Karpas-422 (cell line): Measurements from ENCODE around the gene COX11. TPM values are rescaled to one million over a fixed set of nuclear protein-coding genes. Genes with fewer than 3 reads are reported as not detected.

Source experiments
- DNase-seq: peaks from one replicate; pipeline ENCODE4 v3.0.0-alpha.2; 2015
- H2AFZ ChIP-seq: fragments of 200-600 bp; sonication (generic); 2 replicates; pipeline ENCODE4 v1.6.1; 2014; ENCODE audit warnings: antibody characterized with exemption, low read length, mixed read lengths
- H3K27ac ChIP-seq: fragments of 200-600 bp; sonication (generic); 2 replicates; pipeline ENCODE4 v1.5.1; 2014; ENCODE audit warnings: mild to moderate bottlenecking, low read length, moderate library complexity
- H3K27me3 ChIP-seq: fragments of 200-600 bp; sonication (generic); 2 replicates; pipeline ENCODE4 v1.6.1; 2014; ENCODE audit warnings: low read length, mixed read lengths
- H3K36me3 ChIP-seq: fragments of 200-600 bp; sonication (generic); 2 replicates; pipeline ENCODE4 v1.6.1; 2014; ENCODE audit warnings: low read length, mixed read lengths; ENCODE audit not compliant: insufficient read depth
- H3K4me1 ChIP-seq: fragments of 200-600 bp; sonication (generic); 2 replicates; pipeline ENCODE4 v1.6.1; 2014; ENCODE audit warnings: mild to moderate bottlenecking, low read length, mixed read lengths
- H3K4me2 ChIP-seq: fragments of 200-600 bp; sonication (generic); 2 replicates; pipeline ENCODE4 v1.6.1; 2014; ENCODE audit warnings: low read length, low read depth, mild to moderate bottlenecking; ENCODE audit not compliant: poor library complexity, severe bottlenecking
- H3K4me3 ChIP-seq: fragments of 200-600 bp; sonication (generic); 2 replicates; pipeline ENCODE4 v1.5.1; 2014; ENCODE audit warnings: mild to moderate bottlenecking, antibody characterized with exemption, low read length, mixed read lengths
- H3K79me2 ChIP-seq: fragments of 200-600 bp; sonication (generic); 2 replicates; pipeline ENCODE4 v1.6.1; 2014; ENCODE audit warnings: mild to moderate bottlenecking, low read length, mixed read lengths
- H3K9ac ChIP-seq: fragments of 200-600 bp; sonication (generic); 2 replicates; pipeline ENCODE4 v1.6.0; 2014; ENCODE audit warnings: low read length
- H3K9me2 ChIP-seq: fragments of 200-600 bp; sonication (generic), shearing (Covaris generic); replicated peaks from 2 replicates; pipeline ENCODE4 v1.6.0; 2014; ENCODE audit warnings: mild to moderate bottlenecking, low read length, moderate library complexity; ENCODE audit not compliant: insufficient read depth
- H3K9me3 ChIP-seq: fragments of 300-700, 200-600 bp; sonication (generic); 2 replicates; pipeline ENCODE4 v1.6.1; 2014; ENCODE audit warnings: low read length, mixed read lengths
- H4K20me1 ChIP-seq: fragments of 200-600 bp; sonication (generic); 2 replicates; pipeline ENCODE4 v1.6.1; 2014; ENCODE audit warnings: mild to moderate bottlenecking, antibody characterized with exemption, low read length, low read depth; ENCODE audit not compliant: insufficient read depth
- total RNA-seq: library from RNA; depleted of rRNA; stranded (reverse); fragments of >200 nt; shearing (Covaris generic); gene quantifications from 2 replicates; pipeline ENCODE4 v1.2.3, GENCODE V29; 2014; ENCODE audit warnings: low replicate concordance

Gene COX11
- total RNA-seq, 1 experiment from 2014 or later: 67.1 TPM

DNA sequence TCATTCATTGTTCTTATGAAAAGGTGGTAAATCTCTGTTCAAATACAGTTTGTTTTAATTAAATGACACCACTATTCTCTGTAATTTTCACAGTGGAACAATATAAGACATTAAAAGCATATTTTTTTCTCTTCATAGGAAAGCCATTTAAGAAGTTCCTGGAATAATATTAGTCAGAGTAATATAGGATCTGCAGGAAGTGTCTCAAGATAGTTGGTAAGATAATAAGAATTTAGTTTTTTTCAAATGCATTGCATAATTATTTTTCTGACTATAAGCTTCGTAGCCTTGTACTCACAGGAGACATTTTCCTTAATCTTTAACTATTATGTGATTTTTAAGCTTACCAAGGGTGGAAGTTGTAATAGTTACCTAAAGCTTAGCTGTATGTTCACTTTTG lies 17.0 kb upstream of the COX11 start:
- no peak for DNase-seq
- no peak overlapping the region for H2AFZ ChIP-seq
- H3K27ac ChIP-seq: no peak overlapping the region
- H4K20me1 ChIP-seq: no peaks in the 10 kb centered on the region
- no peaks in the 10 kb centered on the region for H3K9me2 ChIP-seq
- H3K9me3 ChIP-seq: peaks cover 3% of the 10 kb centered on the region; the same call in 1 of the 2 replicates
- H3K4me1 ChIP-seq: no peaks in the 10 kb centered on the region
- no peaks in the 10 kb centered on the region for H3K79me2 ChIP-seq
- H3K4me3 ChIP-seq: no peak overlapping the region
- H3K27me3 ChIP-seq: no peaks in the 10 kb centered on the region
- no peak overlapping the region for H3K4me2 ChIP-seq
- no peak overlapping the region for H3K9ac ChIP-seq
- H3K36me3 ChIP-seq: no peaks in the 10 kb centered on the region; the same call in 1 of the 2 replicates

DNA sequence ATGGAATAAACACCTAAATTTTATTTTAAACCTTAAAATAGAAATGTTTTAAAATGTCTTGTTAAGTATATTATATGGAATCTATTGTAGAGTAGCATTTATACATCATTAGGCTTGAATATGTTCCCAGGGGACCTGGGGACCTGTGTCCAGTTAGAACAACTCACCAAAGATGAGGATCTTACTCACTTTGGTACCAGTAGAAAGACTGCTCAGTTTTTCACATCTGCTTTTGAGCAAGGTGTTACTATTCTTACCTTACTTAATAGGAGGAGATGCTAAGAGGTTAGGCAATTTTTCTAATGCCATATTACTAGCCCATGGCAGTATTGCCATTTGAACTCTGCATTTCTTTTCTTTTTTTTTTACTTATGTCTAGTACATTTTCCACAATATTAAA lies 14.8 kb upstream of the COX11 start:
- H3K4me2 ChIP-seq: no peak overlapping the region
- H3K79me2 ChIP-seq: no peaks in the 10 kb centered on the region
- H3K9me3 ChIP-seq: peaks cover 9% of the 10 kb centered on the region
- H3K9me2 ChIP-seq: no peaks in the 10 kb centered on the region
- H3K36me3 ChIP-seq: no peaks in the 10 kb centered on the region; the same call in 1 of the 2 replicates
- H3K9ac ChIP-seq: no peak overlapping the region
- H4K20me1 ChIP-seq: no peaks in the 10 kb centered on the region
- H3K27me3 ChIP-seq: no peaks in the 10 kb centered on the region
- no peak for DNase-seq
- H3K4me3 ChIP-seq: no peak overlapping the region
- H2AFZ ChIP-seq: no peak overlapping the region
- H3K27ac ChIP-seq: no peak overlapping the region
- H3K4me1 ChIP-seq: no peaks in the 10 kb centered on the region

- H3K4me2 ChIP-seq: no peak overlapping the region
- H3K79me2 ChIP-seq: no peaks in the 10 kb centered on the region
- H3K36me3 ChIP-seq: no peaks in the 10 kb centered on the region; the same call in 1 of the 2 replicates
- H3K9ac ChIP-seq: no peak overlapping the region
- DNase-seq: no peak
- no peak overlapping the region for H3K4me3 ChIP-seq
- H3K27me3 ChIP-seq: no peaks in the 10 kb centered on the region
- H3K27ac ChIP-seq: no peak overlapping the region
- no peaks in the 10 kb centered on the region for H3K9me2 ChIP-seq
- peaks cover 9% of the 10 kb centered on the region for H3K9me3 ChIP-seq
- H4K20me1 ChIP-seq: no peaks in the 10 kb centered on the region
- H3K4me1 ChIP-seq: no peaks in the 10 kb centered on the region
- no peak overlapping the region for H2AFZ ChIP-seq
Observed at GRCh38 chr17:54982399-54982798, 13.9 kb upstream of the COX11 start.

DNA sequence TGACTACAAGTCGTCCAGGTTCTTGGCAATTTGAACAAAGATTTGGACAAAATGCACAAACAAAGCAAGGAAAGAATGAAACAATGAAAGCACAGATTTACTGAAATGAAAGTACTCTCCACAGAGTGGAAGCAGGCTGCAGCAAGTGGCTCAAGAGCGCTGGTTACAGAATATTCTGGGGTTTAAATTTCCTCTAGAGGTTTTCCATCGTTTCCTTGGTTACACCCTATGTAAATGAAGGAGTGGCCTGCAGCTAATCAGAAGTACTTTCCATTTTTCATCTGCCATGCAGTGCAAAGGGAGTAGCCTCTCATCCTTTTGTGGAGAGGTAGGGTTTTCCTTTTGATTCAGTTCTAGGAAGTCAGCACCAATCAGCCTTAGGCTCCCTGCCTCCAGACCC lies 11.9 kb upstream of the COX11 start:
- H3K9ac ChIP-seq: no peak overlapping the region
- H3K9me3 ChIP-seq: peaks cover 9% of the 10 kb centered on the region
- no peak overlapping the region for H2AFZ ChIP-seq
- H3K79me2 ChIP-seq: no peaks in the 10 kb centered on the region
- H3K4me2 ChIP-seq: no peak overlapping the region
- H3K27ac ChIP-seq: no peak overlapping the region
- DNase-seq: no peak
- no peaks in the 10 kb centered on the region for H4K20me1 ChIP-seq
- H3K27me3 ChIP-seq: no peaks in the 10 kb centered on the region
- no peaks in the 10 kb centered on the region; the same call in 1 of the 2 replicates for H3K36me3 ChIP-seq
- peaks cover 3% of the 10 kb centered on the region for H3K4me1 ChIP-seq
- H3K4me3 ChIP-seq: no peak overlapping the region
- no peaks in the 10 kb centered on the region for H3K9me2 ChIP-seq

DNA sequence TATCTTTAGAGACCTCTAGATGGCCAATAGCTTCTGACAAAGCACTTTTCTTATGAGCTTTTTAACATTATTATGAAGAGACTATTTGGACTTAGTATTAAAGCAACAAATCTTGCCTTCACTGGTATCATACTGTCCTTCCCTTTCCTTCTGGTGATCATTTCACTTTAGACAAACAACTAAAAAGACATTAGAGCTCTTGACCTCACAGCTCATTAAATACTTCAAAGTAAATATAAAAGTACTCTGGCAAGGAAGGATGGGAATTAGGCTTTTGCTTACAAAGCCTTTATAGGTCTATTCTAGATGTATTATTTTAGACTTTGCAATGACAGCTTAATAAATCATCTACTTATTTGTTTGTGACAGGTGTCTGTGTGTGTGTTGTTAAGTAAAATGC lies 11.2 kb upstream of the COX11 start:
- no peak for DNase-seq

DNA sequence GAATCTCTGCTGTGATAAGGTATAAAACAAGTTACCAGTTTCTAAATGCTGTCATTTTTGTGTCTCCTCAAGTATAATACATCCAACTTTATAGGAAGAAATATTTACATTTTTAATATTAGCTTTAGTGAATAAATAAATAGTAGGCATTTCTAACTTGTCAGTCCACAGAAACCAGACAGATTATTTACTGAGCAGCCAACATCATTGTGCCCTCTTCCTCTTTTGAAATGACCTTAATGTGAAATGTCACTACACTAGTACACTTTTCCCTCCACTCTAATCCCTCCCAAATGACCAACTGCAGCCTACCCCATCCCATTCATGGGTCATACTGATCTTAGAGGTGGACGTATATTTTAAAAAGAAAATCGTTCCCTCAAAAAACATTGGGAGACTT lies 9.3 kb upstream of the COX11 start:
- Histone ChIP-seq H3K9me2 (no peaks in the 10 kb centered on the region), H3K27me3 (no peaks in the 10 kb centered on the region), H3K4me2 (no peak overlapping the region), H3K79me2 (no peaks in the 10 kb centered on the region), H3K9me3 (peaks cover 9% of the 10 kb centered on the region), H3K4me3 (no peak overlapping the region), H4K20me1 (peaks cover 3% of the 10 kb centered on the region; the same call in 1 of the 2 replicates), H3K36me3 (no peaks in the 10 kb centered on the region; the same call in 1 of the 2 replicates), H2AFZ (no peak overlapping the region), H3K4me1 (peaks cover 5% of the 10 kb centered on the region), H3K9ac (no peak overlapping the region), H3K27ac (no peak overlapping the region)
- DNase-seq: no peak

More for the DNA sequence above, 11.2 kb upstream of the COX11 start:
- H3K4me2 ChIP-seq: no peak overlapping the region
- H3K4me3 ChIP-seq: no peak overlapping the region
- no peak overlapping the region for H3K9ac ChIP-seq
- peaks cover 5% of the 10 kb centered on the region for H3K4me1 ChIP-seq
- no peaks in the 10 kb centered on the region for H3K79me2 ChIP-seq
- H3K27ac ChIP-seq: no peak overlapping the region
- H3K9me3 ChIP-seq: peaks cover 9% of the 10 kb centered on the region
- no peaks in the 10 kb centered on the region for H3K9me2 ChIP-seq
- no peak overlapping the region for H2AFZ ChIP-seq
- no peaks in the 10 kb centered on the region for H4K20me1 ChIP-seq
- H3K36me3 ChIP-seq: no peaks in the 10 kb centered on the region; the same call in 1 of the 2 replicates
- no peaks in the 10 kb centered on the region for H3K27me3 ChIP-seq

DNA sequence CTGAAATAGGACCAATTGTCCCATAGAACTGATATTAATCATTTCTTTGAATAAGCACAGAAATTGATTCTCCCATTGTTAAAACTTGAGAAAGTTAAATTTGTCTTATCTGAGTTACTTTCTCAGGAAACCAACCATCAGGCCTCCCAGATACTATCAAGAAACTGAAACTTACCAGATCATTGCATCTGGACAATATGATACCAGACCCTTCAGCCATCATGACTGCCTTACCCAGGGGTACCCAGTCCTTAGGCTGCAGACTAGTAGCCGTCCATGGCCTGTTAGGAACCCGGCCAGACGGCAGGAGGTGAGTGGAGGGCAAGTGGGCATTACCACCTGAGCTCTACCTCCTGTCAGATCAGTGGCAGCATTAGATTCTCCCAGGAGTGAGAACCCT lies 7.9 kb upstream of the COX11 start:
- Histone ChIP-seq H3K27me3 (no peaks in the 10 kb centered on the region), H3K9me3 (peaks cover 9% of the 10 kb centered on the region), H3K9me2 (no peaks in the 10 kb centered on the region), H4K20me1 (peaks cover 4% of the 10 kb centered on the region; the same call in 1 of the 2 replicates), H3K36me3 (no peaks in the 10 kb centered on the region; the same call in 1 of the 2 replicates), H3K4me1 (peaks cover 5% of the 10 kb centered on the region), H3K27ac (no peak overlapping the region), H2AFZ (no peak overlapping the region), H3K4me2 (no peak overlapping the region), H3K4me3 (no peak overlapping the region), H3K79me2 (no peaks in the 10 kb centered on the region), H3K9ac (no peak overlapping the region)
- DNase-seq: no peak

DNA sequence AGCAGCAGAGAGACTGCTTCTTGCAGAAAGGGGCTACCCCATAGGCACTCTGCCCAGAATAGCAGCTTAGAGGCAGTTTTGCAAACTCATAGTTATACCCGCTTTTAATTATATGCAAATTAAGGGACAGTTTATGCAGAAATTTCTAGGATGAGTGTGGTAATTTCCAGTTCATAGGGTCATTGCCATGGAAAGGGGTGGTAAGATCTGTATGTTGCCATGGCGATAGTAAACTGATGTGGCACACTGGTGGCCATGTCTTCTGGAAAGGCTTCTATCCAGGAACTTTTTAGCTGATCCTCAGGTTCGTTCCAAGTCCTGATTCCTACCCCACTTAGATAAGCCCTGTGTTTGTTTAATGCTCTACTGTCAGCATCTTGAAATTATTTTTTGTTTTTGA lies 6.3 kb upstream of the COX11 start:
- Histone ChIP-seq H2AFZ (no peak overlapping the region), H4K20me1 (peaks cover 4% of the 10 kb centered on the region; the same call in 1 of the 2 replicates)

More for the DNA sequence above, 6.3 kb upstream of the COX11 start:
- H3K36me3 ChIP-seq: no peaks in the 10 kb centered on the region
- no peaks in the 10 kb centered on the region for H3K9me2 ChIP-seq
- peaks cover 2% of the 10 kb centered on the region; the same call in 1 of the 2 replicates for H3K79me2 ChIP-seq
- no peak overlapping the region for H3K27ac ChIP-seq
- no peak for DNase-seq
- no peak overlapping the region for H3K4me3 ChIP-seq
- no peak overlapping the region for H3K9ac ChIP-seq
- no peak overlapping the region for H3K4me2 ChIP-seq
- H3K9me3 ChIP-seq: peaks cover 5% of the 10 kb centered on the region; the same call in 1 of the 2 replicates
- H3K27me3 ChIP-seq: no peaks in the 10 kb centered on the region
- H3K4me1 ChIP-seq: peaks cover 8% of the 10 kb centered on the region
